Pancreas (tissue), 10 donors: Measurements from ENCODE around the gene HTR1E. TPM values are rescaled to one million over a fixed set of nuclear protein-coding genes. Genes with fewer than 3 reads are reported as not detected.

ENCODE experiments used
- ATAC-seq, 4 donors: fragments of 200-7000 bp; cut with Tn5 transposase; one replicate each; pipeline versions ENCODE4 v1.8.0 to v1.9.1; 2020; ENCODE audit warnings: mild to moderate bottlenecking in 4 of 4, moderate library complexity in 4 of 4
- DNase-seq, 6 donors: peaks; one replicate each; pipeline ENCODE4 v3.0.0-alpha.2; 2020
- FAIRE-seq: peaks from 2 replicates; lab custom pipeline; 2012; peaks lifted over from hg19 to GRCh38; lab: Jason Lieb, UNC
- H3K27ac ChIP-seq, 4 donors: fragments of 200-600 bp; sonication (generic); 1 replicate in 3 of 4; 2 replicates in 1 of 4; pipeline versions ENCODE4 v1.5.0 to v1.8.0; 2020
- H3K27me3 ChIP-seq, 4 donors: fragments of 200-600 bp; one replicate each; pipeline ENCODE4 v1.8.0; 2021
- H3K36me3 ChIP-seq, 3 donors: fragments of 200-600 bp; sonication (generic) in 1 of 3; one replicate each; pipeline versions ENCODE4 v1.5.0 to v1.8.0; 2020 to 2021
- H3K4me1 ChIP-seq, 3 donors: fragments of 200-600 bp; one replicate each; pipeline ENCODE4 v1.8.0; 2021
- H3K4me3 ChIP-seq, 4 donors: fragments of 200-600 bp; sonication (generic) in 2 of 4; one replicate each; pipeline versions ENCODE4 v1.5.0 to v1.8.0; 2020 to 2021
- H3K9me3 ChIP-seq, 4 donors: fragments of 200-600 bp; one replicate each; pipeline ENCODE4 v1.8.0; 2021
- CTCF ChIP-seq, 4 donors: fragments of 200-600 bp; sonication (generic) in 3 of 4; IDR thresholded peaks; one replicate each; pipeline versions ENCODE4 v1.5.0 to v1.8.0; 2021; ENCODE audit warnings: antibody characterized with exemption in 4 of 4
- WGBS, 2 donors: extraction: QIAGEN DNeasy Blood & Tissue Kit; methylation state at CpG; one replicate each; pipeline ENCODE4 v1.1.7; 2013; 5-methylcytosine and 5-hydroxymethylcytosine counted together
- intact Hi-C, 3 donors: fragments of 100-400 bp; cut with DNase I; formaldehyde crosslinking; loops; one replicate each; pipeline versions ENCODE4 v1.11.1 to v1.14.2; 2022
- polyA plus RNA-seq, 2 donors: library from polyadenylated mRNA; stranded (reverse); fragments of 200-250 nt; gene quantifications; one replicate each; pipeline ENCODE4 v1.2.3, GENCODE V29; 2013
- total RNA-seq, 6 donors: library from RNA; stranded (reverse); fragmentation: NEBNext Ultra II Directional in 4 of 6; extraction: Animal tissue kit (Norgen Biotek cat#: 25700) in 4 of 6; gene quantifications; one replicate each; pipeline versions ENCODE4 v1.2.1 to v1.2.4, GENCODE V29; 2021 to 2023
- donor health status: healthy with polysubstance abuse.
- donor health status: DM: no; HTN: no; CAD: no; lungs with moderate emphysema.
- donor health status: DM: no; HTN: no; CAD: no.
- donor health status: control.
- donor health status: control.
- donor health status: Bipolar disorder and iron deficiency.
- donor health status: DM: yes; HTN: yes; CAD: no.
- donor health status: DM: no; HTN: no; CAD: no.
- donor health status: DM: no; HTN: no; CAD: no.
- donor health status: DM: yes; HTN: yes; CAD: no.

The HTR1E gene
- total and polyA plus RNA-seq, 8 donors: 0.09 to 0.52 (median 0.24) TPM; not detected in 5

- no peak for FAIRE-seq
- H3K4me3 ChIP-seq: no peak overlapping the region
- intact Hi-C loops: no loop called here
- DNase-seq: no peak
- H3K9me3 ChIP-seq: no peaks in the 10 kb centered on the region
- peaks cover under 1 to 19% (median 3%) of the 10 kb centered on the region in 3 donors for H3K4me1 ChIP-seq
- TF ChIP-seq CTCF (IDR thresholded peaks at IDR 0.05): no peak
- ATAC-seq: no peak
- no peak overlapping the region for H3K27ac ChIP-seq
- H3K27me3 ChIP-seq: no peaks in the 10 kb centered on the region
- WGBS, 2 donors: 89 to 92% methylated on average over 6 of the region's 6 CpGs
- H3K36me3 ChIP-seq: no peaks in the 10 kb centered on the region
These were observed 5.6 kb downstream of the HTR1E start for GRCh38 chr6:86942769-86943516.

- intact Hi-C loops: no loop called here
These were observed 6.6 kb downstream of the HTR1E start for GRCh38 chr6:86943819-86944407.

GRCh38 chr6:86949771-86950170 is 12.4 kb downstream of the HTR1E start:
- WGBS, 2 donors: 66 to 73% methylated on average over 3 of the region's 3 CpGs
- ATAC-seq (no peak), FAIRE-seq (no peak)

More at GRCh38 chr6:86943819-86944407, 6.6 kb downstream of the HTR1E start:
- Histone ChIP-seq H3K9me3 (no peaks in the 10 kb centered on the region), H3K27me3 (no peaks in the 10 kb centered on the region), H3K4me3 (no peak overlapping the region), H3K36me3 (no peaks in the 10 kb centered on the region), H3K27ac (no peak overlapping the region), H3K4me1 (peaks cover 0 to 20% (median 3%) of the 10 kb centered on the region in 3 donors)
- DNase-seq: peak; percentile 13 to 56 (median 38)
- peak in 3 of 4 donors; percentile 77 to 91 (median 89) for ATAC-seq
- FAIRE-seq: no peak
- no peak for TF ChIP-seq CTCF (IDR thresholded peaks at IDR 0.05)
- 20 to 26% methylated on average over 5 of the region's 5 CpGs for WGBS, 2 donors

GRCh38 chr6:86952991-86953390 is 15.7 kb downstream of the HTR1E start:
- DNase-seq (no peak), ATAC-seq (no peak), FAIRE-seq (no peak)
- no peak overlapping the region for H3K4me3 ChIP-seq
- TF ChIP-seq CTCF (IDR thresholded peaks at IDR 0.05): no peak
- peaks cover 0 to under 1% (median 0%) of the 10 kb centered on the region in 3 donors for H3K4me1 ChIP-seq
- WGBS, 2 donors: 67 to 70% methylated on average over 1 of the region's 1 CpG
- intact Hi-C loops: no loop called here
- no peak overlapping the region for H3K27ac ChIP-seq
- H3K27me3 ChIP-seq: no peaks in the 10 kb centered on the region
- H3K36me3 ChIP-seq: no peaks in the 10 kb centered on the region
- H3K9me3 ChIP-seq: no peaks in the 10 kb centered on the region

More at GRCh38 chr6:86949771-86950170, 12.4 kb downstream of the HTR1E start:
- Histone ChIP-seq H3K4me3 (no peak overlapping the region), H3K27ac (no peak overlapping the region), H3K9me3 (no peaks in the 10 kb centered on the region), H3K4me1 (peaks cover 0 to 17% (median 3%) of the 10 kb centered on the region in 3 donors), H3K27me3 (no peaks in the 10 kb centered on the region), H3K36me3 (no peaks in the 10 kb centered on the region)
- intact Hi-C loops: no loop called here
- DNase-seq: no peak
- TF ChIP-seq CTCF (IDR thresholded peaks at IDR 0.05): no peak

- Histone ChIP-seq H3K36me3 (no peaks in the 10 kb centered on the region), H3K27ac (no peak overlapping the region), H3K27me3 (no peaks in the 10 kb centered on the region), H3K4me3 (no peak overlapping the region), H3K4me1 (no peaks in the 10 kb centered on the region), H3K9me3 (no peaks in the 10 kb centered on the region)
- FAIRE-seq (no peak), ATAC-seq (no peak), DNase-seq (no peak)
- intact Hi-C loops: no loop called here
- TF ChIP-seq CTCF (IDR thresholded peaks at IDR 0.05): no peak
- 81 to 88% methylated on average over 2 of the region's 2 CpGs for WGBS, 2 donors
These were observed 22.3 kb downstream of the HTR1E start for GRCh38 chr6:86959656-86960055.
